ENCODE measurements around the gene MYO15A.

- TF ChIP-seq REST (IDR thresholded peaks at IDR 0.05; ENCODE audit: insufficient read depth in 1 of 2, low read depth in 2 of 2, low read length in 2 of 2) (no peak), POLR2AphosphoS5 (IDR thresholded peaks at IDR 0.05; ENCODE audit: low read depth, low read length) (no peak)
Measured at GRCh38 chr17:18117982-18118975, 9.7 kb downstream of the MYO15A start.

Data from PFSK-1 (cell line).